Measurements from ENCODE around the gene GOLT1A.

GOLT1A gene

GRCh38 chr1:204257446-204257845 lies 43.7 kb upstream of the GOLT1A start:
- no peaks in the 10 kb centered on the region for H3K27me3 ChIP-seq (ENCODE audit: control insufficient read depth, insufficient read depth, low read length)
- no peak overlapping the region for H3K4me3 ChIP-seq (ENCODE audit: low read depth, low read length)
- H3K9me3 ChIP-seq (ENCODE audit: control insufficient read depth, insufficient read depth, low read depth, low read length) = no peaks in the 10 kb centered on the region
- no peak overlapping the region for H3K27ac ChIP-seq (ENCODE audit: low read depth, low read length)
- H3K4me1 ChIP-seq (ENCODE audit: control insufficient read depth, insufficient read depth, low read length) = peaks cover 35% of the 10 kb centered on the region
- H3K9ac ChIP-seq (ENCODE audit: low read length) = no peak overlapping the region
- H3K36me3 ChIP-seq (ENCODE audit: control insufficient read depth, insufficient read depth, low read length) = no peaks in the 10 kb centered on the region

DNA sequence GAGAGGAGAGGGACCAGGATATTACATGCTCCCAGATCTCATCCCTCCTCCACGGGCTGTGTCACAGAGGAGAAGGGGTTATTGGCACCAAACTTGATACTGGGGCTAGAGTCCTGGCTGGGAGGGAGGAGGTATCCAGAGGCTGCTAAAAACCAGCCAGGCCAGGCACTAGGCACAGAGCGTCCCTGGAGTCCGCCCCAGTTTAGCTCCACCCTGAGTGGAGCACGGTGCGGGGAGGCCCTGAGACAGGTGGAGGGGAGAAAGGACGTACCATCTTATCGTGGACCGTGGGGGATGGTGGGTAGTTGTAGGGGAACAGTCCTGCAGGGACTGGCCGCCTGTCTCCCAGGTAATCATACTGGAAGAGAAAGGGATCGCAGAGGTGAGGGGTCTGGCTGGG lies 42.7 kb upstream of the GOLT1A start:
- H3K27me3 ChIP-seq (ENCODE audit: control insufficient read depth, insufficient read depth, low read length) = no peaks in the 10 kb centered on the region
- no peak overlapping the region for H3K9ac ChIP-seq (ENCODE audit: low read length)
- peaks cover 35% of the 10 kb centered on the region for H3K4me1 ChIP-seq (ENCODE audit: control insufficient read depth, insufficient read depth, low read length)
- H3K9me3 ChIP-seq (ENCODE audit: control insufficient read depth, insufficient read depth, low read depth, low read length) = no peaks in the 10 kb centered on the region
- no peaks in the 10 kb centered on the region for H3K36me3 ChIP-seq (ENCODE audit: control insufficient read depth, insufficient read depth, low read length)
- no peak overlapping the region for H3K27ac ChIP-seq (ENCODE audit: low read depth, low read length)
- H3K4me3 ChIP-seq (ENCODE audit: low read depth, low read length) = no peak overlapping the region

DNA sequence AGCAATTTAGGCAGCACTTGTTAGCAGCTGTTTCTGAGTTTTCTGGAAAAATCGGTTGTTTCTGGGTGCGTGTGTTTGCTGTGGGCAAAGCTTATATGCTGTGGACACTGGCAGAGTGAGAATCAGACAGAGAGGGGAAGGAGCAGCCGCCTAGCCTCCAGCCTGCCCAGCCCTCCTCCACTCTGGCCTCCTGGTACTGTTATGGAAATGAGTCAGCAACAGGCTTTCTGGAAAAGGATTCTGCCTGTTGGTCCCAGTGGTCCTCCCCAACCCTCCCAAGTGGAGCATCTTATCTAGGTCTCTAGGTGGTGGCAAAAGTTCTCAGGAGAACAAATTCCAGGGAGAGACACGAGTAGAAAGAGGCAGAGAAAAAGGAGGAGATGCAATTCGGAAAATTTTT lies 42.2 kb upstream of the GOLT1A start:
- Histone ChIP-seq H3K27me3 (ENCODE audit: control insufficient read depth, insufficient read depth, low read length) (no peaks in the 10 kb centered on the region), H3K4me3 (ENCODE audit: low read depth, low read length) (peak overlapping the region; percentile 2), H3K9me3 (ENCODE audit: control insufficient read depth, insufficient read depth, low read depth, low read length) (no peaks in the 10 kb centered on the region), H3K27ac (ENCODE audit: low read depth, low read length) (no peak overlapping the region), H3K9ac (ENCODE audit: low read length) (peak overlapping the region; percentile 8), H3K4me1 (ENCODE audit: control insufficient read depth, insufficient read depth, low read length) (peaks cover 35% of the 10 kb centered on the region), H3K36me3 (ENCODE audit: control insufficient read depth, insufficient read depth, low read length) (no peaks in the 10 kb centered on the region)

DNA sequence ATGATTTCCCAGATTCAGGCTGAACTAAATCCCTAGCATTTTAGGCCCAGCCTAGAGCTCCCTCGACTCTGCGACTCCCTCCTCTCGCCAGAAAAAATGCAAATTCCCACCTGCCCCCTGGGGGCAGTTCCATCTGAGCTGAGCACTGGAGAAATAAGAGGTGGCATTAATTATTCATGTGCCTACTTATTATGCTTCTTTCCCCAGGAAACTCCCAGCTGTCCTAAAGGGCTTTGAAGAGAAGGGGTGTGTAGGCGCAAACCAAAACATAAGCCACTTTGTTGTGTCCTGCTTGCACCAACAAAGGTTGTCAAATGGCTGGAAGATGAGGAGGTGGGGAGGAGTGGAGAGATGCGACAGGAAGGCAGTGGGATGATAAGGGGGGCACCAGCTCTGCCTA lies 41.4 kb upstream of the GOLT1A start:
- H3K4me3 ChIP-seq (ENCODE audit: low read depth, low read length) = peak overlapping the region; percentile 22; the same call in 1 of the 2 replicates
- peaks cover 38% of the 10 kb centered on the region for H3K4me1 ChIP-seq (ENCODE audit: control insufficient read depth, insufficient read depth, low read length)
- H3K27ac ChIP-seq (ENCODE audit: low read depth, low read length) = 0 out of 2 replicates have a peak overlapping the region, but pooled peaks have one; percentile 30
- no peaks in the 10 kb centered on the region for H3K27me3 ChIP-seq (ENCODE audit: control insufficient read depth, insufficient read depth, low read length)
- no peaks in the 10 kb centered on the region for H3K36me3 ChIP-seq (ENCODE audit: control insufficient read depth, insufficient read depth, low read length)
- H3K9ac ChIP-seq (ENCODE audit: low read length) = peak overlapping the region; percentile 29
- no peaks in the 10 kb centered on the region for H3K9me3 ChIP-seq (ENCODE audit: control insufficient read depth, insufficient read depth, low read depth, low read length)

GRCh38 chr1:204254031-204254661 lies 40.4 kb upstream of the GOLT1A start:
- no peak overlapping the region for H3K9ac ChIP-seq (ENCODE audit: low read length)
- no peaks in the 10 kb centered on the region for H3K36me3 ChIP-seq (ENCODE audit: control insufficient read depth, insufficient read depth, low read length)
- no peak overlapping the region for H3K4me3 ChIP-seq (ENCODE audit: low read depth, low read length)
- peaks cover 46% of the 10 kb centered on the region for H3K4me1 ChIP-seq (ENCODE audit: control insufficient read depth, insufficient read depth, low read length)
- H3K27ac ChIP-seq (ENCODE audit: low read depth, low read length) = no peak overlapping the region
- no peaks in the 10 kb centered on the region for H3K9me3 ChIP-seq (ENCODE audit: control insufficient read depth, insufficient read depth, low read depth, low read length)
- H3K27me3 ChIP-seq (ENCODE audit: control insufficient read depth, insufficient read depth, low read length) = no peaks in the 10 kb centered on the region

DNA sequence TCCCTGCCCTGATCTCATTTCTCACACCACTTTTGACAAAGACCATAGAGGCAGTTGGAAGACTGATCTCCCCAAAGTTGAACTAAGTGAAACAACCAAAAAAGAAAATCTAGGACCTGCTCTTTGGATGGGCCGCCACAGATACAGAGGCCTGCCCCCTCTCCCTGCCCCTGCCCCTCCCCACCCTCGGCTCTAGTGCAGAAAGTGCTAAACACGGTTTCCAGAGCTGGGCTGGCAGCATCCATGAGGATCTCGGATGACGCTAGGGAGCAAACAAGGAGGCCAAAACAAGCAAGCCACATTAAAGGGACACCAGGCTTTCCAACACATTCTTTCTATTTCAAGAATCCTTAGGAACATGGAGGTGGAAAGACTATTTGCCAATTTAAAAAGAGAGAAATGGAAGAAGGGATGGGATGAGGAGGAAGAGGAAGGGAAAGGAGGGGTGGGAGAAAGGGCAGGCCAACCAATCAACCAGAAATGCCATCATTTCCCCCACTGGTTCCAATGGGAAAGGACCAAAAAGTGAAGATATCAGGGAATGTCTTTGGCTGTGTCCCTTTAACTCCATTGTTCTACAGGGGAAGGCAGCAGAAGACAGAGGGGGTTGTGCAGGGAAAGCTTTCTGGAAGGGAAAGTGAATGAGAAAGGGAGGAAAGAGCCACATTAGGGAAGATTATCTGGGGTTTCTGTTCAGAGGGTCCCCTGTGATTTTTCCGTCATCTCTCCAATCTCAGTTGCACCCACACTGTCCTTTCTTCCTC lies 38.3 kb upstream of the GOLT1A start:
- H3K4me3 ChIP-seq (ENCODE audit: low read depth, low read length) = no peak overlapping the region
- H3K4me1 ChIP-seq (ENCODE audit: control insufficient read depth, insufficient read depth, low read length) = peaks cover 46% of the 10 kb centered on the region
- no peaks in the 10 kb centered on the region for H3K27me3 ChIP-seq (ENCODE audit: control insufficient read depth, insufficient read depth, low read length)
- H3K9ac ChIP-seq (ENCODE audit: low read length) = no peak overlapping the region
- no peaks in the 10 kb centered on the region for H3K36me3 ChIP-seq (ENCODE audit: control insufficient read depth, insufficient read depth, low read length)
- H3K9me3 ChIP-seq (ENCODE audit: control insufficient read depth, insufficient read depth, low read depth, low read length) = no peaks in the 10 kb centered on the region
- H3K27ac ChIP-seq (ENCODE audit: low read depth, low read length) = no peak overlapping the region

GRCh38 chr1:204251286-204251685 lies 37.5 kb upstream of the GOLT1A start:
- H3K9ac ChIP-seq (ENCODE audit: low read length) = no peak overlapping the region
- H3K9me3 ChIP-seq (ENCODE audit: control insufficient read depth, insufficient read depth, low read depth, low read length) = no peaks in the 10 kb centered on the region
- H3K27me3 ChIP-seq (ENCODE audit: control insufficient read depth, insufficient read depth, low read length) = no peaks in the 10 kb centered on the region
- peaks cover 39% of the 10 kb centered on the region for H3K4me1 ChIP-seq (ENCODE audit: control insufficient read depth, insufficient read depth, low read length)
- no peak overlapping the region for H3K27ac ChIP-seq (ENCODE audit: low read depth, low read length)
- H3K4me3 ChIP-seq (ENCODE audit: low read depth, low read length) = no peak overlapping the region
- no peaks in the 10 kb centered on the region for H3K36me3 ChIP-seq (ENCODE audit: control insufficient read depth, insufficient read depth, low read length)

DNA sequence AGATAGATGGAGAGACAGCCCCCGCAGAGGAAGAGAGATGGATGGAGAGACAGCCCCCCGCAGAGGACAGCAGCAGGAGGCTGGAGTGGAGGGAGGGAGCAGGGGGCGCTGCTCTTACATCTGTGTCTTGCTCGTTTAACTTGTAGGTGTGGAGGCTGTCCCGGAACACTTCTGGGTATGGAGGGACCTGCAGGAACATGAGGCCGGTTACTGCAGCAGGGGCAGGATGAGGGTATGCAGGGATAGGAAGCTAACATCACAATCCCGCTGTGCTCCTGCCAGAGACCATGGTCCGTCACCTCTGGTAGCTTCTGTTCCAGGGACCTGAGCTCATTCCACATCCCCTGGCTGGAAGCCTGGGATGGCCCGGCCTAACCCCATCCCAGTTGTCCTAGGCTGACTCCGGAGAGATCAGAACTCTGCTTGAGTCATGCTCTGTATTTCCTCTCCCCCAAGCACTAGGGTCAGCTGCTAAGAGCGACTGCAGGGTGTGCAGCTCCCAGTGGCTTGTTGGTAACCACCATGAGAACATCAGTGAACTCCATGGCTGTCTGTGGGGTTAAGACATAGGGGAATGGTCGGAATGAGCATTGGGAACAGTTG lies 36.7 kb upstream of the GOLT1A start:
- no peaks in the 10 kb centered on the region for H3K27me3 ChIP-seq (ENCODE audit: control insufficient read depth, insufficient read depth, low read length)

DNA sequence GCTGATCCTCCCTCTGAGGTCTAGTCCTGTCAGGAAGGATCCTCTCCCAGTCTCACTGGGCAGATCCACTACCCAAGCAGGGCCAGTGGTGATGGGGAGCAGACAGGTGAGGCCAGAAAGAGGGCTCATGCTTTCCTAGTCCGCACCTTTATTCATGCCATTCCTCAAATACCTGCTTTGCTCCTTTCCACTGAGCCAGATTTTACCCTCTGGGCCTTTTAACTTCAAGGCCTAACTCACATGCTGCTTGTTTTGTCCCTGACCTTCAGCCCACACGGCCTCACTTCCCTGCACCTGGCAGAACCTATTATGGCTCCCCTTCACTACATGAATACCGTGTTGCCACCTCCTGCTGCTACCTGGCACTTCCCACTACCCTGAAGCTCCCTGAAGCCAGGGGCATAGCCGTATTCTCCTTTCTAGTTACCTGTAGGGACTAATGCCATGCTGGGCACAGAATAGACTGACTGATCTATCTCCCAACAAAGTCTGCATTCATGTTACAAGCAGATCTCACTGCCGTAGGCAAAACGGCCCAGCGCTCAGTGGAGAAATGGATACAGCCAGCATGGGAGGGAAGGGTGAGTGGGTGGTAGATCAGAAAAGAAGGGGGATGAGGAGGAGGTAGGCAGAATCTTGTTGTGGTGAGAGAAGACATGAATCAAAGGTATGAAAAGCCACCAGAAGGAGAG lies 36.1 kb upstream of the GOLT1A start:
- Histone ChIP-seq H3K9me3 (ENCODE audit: control insufficient read depth, insufficient read depth, low read depth, low read length) (no peaks in the 10 kb centered on the region), H3K9ac (ENCODE audit: low read length) (no peak overlapping the region), H3K27me3 (ENCODE audit: control insufficient read depth, insufficient read depth, low read length) (no peaks in the 10 kb centered on the region), H3K4me3 (ENCODE audit: low read depth, low read length) (no peak overlapping the region), H3K4me1 (ENCODE audit: control insufficient read depth, insufficient read depth, low read length) (peaks cover 25% of the 10 kb centered on the region), H3K36me3 (ENCODE audit: control insufficient read depth, insufficient read depth, low read length) (no peaks in the 10 kb centered on the region), H3K27ac (ENCODE audit: low read depth, low read length) (no peak overlapping the region)

More for the DNA sequence above, 36.7 kb upstream of the GOLT1A start:
- Histone ChIP-seq H3K4me3 (ENCODE audit: low read depth, low read length) (no peak overlapping the region), H3K9me3 (ENCODE audit: control insufficient read depth, insufficient read depth, low read depth, low read length) (no peaks in the 10 kb centered on the region), H3K4me1 (ENCODE audit: control insufficient read depth, insufficient read depth, low read length) (peaks cover 32% of the 10 kb centered on the region), H3K9ac (ENCODE audit: low read length) (no peak overlapping the region), H3K27ac (ENCODE audit: low read depth, low read length) (no peak overlapping the region), H3K36me3 (ENCODE audit: control insufficient read depth, insufficient read depth, low read length) (no peaks in the 10 kb centered on the region)

DNA sequence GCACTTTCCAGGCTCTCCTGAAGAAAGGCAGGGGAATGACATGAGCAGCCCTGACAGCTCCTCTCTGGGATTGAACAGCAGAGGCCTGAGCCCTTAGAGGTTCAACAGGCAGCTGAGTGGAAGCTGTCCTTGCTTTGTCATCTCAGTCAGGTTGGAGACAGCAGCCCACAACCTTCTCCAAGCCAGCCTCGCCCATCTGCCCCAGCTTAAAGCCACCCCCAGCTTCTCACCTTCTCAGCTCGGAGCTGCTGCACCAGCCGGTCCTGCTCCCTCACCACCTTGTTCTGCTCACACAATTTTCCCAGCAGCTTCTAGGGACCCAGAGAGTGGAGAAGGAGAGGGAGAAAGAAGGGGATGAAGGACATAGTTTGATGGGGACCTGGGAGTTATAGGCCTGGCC lies 35.2 kb upstream of the GOLT1A start:
- Histone ChIP-seq H3K36me3 (ENCODE audit: control insufficient read depth, insufficient read depth, low read length) (no peaks in the 10 kb centered on the region), H3K27ac (ENCODE audit: low read depth, low read length) (no peak overlapping the region), H3K27me3 (ENCODE audit: control insufficient read depth, insufficient read depth, low read length) (no peaks in the 10 kb centered on the region), H3K4me1 (ENCODE audit: control insufficient read depth, insufficient read depth, low read length) (peaks cover 16% of the 10 kb centered on the region), H3K4me3 (ENCODE audit: low read depth, low read length) (no peak overlapping the region), H3K9me3 (ENCODE audit: control insufficient read depth, insufficient read depth, low read depth, low read length) (no peaks in the 10 kb centered on the region), H3K9ac (ENCODE audit: low read length) (no peak overlapping the region)

GRCh38 chr1:204246876-204247275 lies 33.1 kb upstream of the GOLT1A start:
- H3K9ac ChIP-seq (ENCODE audit: low read length) = no peak overlapping the region
- H3K27me3 ChIP-seq (ENCODE audit: control insufficient read depth, insufficient read depth, low read length) = no peaks in the 10 kb centered on the region
- 0 out of 2 replicates have a peak, but pooled peaks cover 3% of the 10 kb centered on the region for H3K36me3 ChIP-seq (ENCODE audit: control insufficient read depth, insufficient read depth, low read length)
- H3K4me3 ChIP-seq (ENCODE audit: low read depth, low read length) = no peak overlapping the region
- no peaks in the 10 kb centered on the region for H3K9me3 ChIP-seq (ENCODE audit: control insufficient read depth, insufficient read depth, low read depth, low read length)
- H3K27ac ChIP-seq (ENCODE audit: low read depth, low read length) = no peak overlapping the region
- H3K4me1 ChIP-seq (ENCODE audit: control insufficient read depth, insufficient read depth, low read length) = peaks cover 11% of the 10 kb centered on the region
